Measurements from ENCODE around the gene FOXM1. TPM values are rescaled to one million over a fixed set of nuclear protein-coding genes. Genes with fewer than 3 reads are reported as not detected.
A peak's percentile ranks its signal among the peaks of the same experiment; 100 is the strongest.

Gene FOXM1
- total and polyA plus RNA-seq, 2 of the 13 experiments (the other 11 are each of a cell fraction or from before 2014, with no cell fraction given): 17.1 to 25.9 TPM

DNA sequence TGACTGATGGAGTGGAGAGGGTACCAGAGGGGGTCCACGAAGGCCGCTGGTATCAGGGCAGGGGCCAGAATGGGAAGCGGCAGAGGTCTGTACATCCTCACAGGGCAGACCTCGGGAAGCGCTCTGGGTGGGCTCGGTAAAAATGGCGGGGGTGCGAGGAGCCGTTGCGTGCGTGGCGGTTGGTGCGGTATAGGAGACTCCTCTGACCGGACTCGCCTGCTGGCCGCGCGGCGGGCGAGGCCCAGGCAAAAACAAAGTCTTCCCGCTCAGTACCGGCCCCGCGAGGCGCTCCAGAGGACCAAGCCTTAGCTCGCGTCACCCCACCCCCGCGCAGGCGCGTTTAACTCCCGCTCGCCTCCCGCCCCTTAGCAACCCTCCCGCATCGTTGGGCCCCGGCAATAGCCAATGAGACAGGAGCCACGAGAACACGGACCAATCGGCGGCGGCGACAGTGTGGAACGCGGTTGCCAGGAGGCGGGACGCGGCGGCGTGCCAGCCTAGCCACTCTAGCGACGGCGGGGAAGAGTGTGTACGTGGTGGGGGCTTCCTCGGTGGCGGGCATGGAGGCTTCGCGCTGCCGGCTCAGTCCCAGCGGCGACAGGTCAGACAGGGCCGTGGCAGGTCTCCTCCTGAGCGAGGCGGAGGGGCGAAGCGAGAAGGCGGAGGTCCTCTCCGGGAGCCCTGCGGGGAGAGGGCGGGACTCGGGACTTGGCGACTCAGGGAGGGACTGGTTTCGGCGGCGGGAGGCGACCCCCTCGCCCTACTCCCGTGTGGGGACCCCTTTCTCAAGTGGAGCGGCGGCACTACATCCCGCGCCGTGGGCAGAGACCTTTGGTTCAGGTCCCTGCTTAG lies 13.6 kb upstream of the FOXM1 start, which contains the start of gene TULP3 (continued):
- TF ChIP-seq, protein P1, sequence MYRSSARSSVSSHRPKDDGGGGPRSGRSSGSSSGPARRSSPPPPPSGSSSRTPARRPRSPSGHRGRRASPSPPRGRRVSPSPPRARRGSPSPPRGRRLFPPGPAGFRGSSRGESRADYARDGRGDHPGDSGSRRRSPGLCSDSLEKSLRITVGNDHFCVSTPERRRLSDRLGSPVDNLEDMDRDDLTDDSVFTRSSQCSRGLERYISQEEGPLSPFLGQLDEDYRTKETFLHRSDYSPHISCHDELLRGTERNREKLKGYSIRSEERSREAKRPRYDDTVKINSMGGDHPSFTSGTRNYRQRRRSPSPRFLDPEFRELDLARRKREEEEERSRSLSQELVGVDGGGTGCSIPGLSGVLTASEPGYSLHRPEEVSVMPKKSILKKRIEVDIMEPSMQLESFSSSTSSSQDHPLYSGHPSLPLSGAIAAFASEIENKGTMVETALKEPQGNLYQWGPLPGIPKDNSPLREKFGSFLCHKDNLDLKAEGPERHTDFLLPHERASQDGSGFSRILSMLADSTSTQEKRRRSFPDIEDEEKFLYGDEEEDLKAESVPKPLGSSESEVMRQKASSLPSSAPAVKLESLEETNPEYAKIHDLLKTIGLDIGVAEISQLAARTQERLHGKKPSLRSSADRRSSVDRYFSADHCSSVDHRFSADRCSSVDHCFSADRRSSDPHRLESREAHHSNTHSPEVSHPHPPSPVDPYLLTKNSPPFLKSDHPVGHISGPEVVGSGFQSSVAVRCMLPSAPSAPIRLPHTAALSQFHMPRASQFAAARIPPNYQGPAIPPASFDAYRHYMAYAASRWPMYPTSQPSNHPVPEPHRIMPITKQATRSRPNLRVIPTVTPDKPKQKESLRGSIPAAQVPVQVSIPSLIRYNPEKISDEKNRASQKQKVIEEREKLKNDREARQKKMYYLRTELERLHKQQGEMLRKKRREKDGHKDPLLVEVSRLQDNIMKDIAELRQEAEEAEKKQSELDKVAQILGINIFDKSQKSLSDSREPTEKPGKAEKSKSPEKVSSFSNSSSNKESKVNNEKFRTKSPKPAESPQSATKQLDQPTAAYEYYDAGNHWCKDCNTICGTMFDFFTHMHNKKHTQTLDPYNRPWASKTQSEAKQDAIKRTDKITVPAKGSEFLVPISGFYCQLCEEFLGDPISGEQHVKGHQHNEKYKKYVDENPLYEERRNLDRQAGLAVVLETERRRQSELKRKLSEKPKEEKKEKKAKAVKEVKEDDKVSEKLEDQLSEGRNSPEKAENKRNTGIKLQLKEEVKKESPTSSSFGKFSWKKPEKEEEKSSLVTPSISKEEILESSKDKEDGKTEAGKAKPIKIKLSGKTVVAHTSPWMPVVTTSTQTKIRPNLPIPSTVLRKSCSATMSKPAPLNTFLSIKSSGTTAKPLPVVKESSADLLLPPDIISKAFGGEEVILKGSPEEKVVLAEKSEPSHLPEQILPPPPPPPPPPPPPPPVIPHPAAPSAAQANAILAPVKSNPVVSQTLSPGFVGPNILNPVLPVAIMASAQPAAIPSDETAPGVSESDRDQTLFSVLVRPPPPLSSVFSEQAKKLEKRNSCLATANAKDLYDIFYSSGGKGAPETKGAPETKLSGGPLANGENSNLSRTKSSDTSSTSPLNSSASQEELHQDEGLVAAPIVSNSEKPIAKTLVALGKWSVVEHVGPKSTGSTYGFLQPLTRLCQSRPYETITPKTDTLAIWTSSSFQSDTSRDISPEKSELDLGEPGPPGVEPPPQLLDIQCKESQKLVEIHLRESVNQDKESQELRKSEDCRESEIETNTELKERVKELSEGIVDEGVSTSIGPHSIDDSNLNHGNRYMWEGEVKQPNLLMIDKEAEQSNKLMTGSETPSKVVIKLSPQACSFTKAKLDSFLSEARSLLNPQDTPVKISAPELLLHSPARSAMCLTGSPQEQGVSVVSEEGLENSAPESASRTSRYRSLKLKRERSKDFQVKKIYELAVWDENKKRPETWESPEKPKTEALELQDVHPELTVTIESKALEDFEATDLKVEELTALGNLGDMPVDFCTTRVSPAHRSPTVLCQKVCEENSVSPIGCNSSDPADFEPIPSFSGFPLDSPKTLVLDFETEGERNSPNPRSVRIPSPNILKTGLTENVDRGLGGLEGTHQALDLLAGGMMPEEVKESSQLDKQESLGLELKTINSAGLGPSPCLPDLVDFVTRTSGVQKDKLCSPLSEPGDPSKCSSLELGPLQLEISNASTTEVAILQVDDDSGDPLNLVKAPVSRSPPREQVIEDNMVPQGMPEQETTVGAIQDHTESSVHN (CRISPR knock-in tag; IDR thresholded peaks at IDR 0.05): no peak
- TF ChIP-seq, protein P2, sequence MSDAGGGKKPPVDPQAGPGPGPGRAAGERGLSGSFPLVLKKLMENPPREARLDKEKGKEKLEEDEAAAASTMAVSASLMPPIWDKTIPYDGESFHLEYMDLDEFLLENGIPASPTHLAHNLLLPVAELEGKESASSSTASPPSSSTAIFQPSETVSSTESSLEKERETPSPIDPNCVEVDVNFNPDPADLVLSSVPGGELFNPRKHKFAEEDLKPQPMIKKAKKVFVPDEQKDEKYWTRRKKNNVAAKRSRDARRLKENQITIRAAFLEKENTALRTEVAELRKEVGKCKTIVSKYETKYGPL (CRISPR knock-in tag; IDR thresholded peaks at IDR 0.05): no peak; the same call in 1 of the 2 replicates
- TF ChIP-seq, protein P3, sequence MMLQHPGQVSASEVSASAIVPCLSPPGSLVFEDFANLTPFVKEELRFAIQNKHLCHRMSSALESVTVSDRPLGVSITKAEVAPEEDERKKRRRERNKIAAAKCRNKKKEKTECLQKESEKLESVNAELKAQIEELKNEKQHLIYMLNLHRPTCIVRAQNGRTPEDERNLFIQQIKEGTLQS (CRISPR knock-in tag; IDR thresholded peaks at IDR 0.05): no peak; the same call in 1 of the 2 replicates
- TF ChIP-seq, protein P4, sequence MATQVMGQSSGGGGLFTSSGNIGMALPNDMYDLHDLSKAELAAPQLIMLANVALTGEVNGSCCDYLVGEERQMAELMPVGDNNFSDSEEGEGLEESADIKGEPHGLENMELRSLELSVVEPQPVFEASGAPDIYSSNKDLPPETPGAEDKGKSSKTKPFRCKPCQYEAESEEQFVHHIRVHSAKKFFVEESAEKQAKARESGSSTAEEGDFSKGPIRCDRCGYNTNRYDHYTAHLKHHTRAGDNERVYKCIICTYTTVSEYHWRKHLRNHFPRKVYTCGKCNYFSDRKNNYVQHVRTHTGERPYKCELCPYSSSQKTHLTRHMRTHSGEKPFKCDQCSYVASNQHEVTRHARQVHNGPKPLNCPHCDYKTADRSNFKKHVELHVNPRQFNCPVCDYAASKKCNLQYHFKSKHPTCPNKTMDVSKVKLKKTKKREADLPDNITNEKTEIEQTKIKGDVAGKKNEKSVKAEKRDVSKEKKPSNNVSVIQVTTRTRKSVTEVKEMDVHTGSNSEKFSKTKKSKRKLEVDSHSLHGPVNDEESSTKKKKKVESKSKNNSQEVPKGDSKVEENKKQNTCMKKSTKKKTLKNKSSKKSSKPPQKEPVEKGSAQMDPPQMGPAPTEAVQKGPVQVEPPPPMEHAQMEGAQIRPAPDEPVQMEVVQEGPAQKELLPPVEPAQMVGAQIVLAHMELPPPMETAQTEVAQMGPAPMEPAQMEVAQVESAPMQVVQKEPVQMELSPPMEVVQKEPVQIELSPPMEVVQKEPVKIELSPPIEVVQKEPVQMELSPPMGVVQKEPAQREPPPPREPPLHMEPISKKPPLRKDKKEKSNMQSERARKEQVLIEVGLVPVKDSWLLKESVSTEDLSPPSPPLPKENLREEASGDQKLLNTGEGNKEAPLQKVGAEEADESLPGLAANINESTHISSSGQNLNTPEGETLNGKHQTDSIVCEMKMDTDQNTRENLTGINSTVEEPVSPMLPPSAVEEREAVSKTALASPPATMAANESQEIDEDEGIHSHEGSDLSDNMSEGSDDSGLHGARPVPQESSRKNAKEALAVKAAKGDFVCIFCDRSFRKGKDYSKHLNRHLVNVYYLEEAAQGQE (IDR thresholded peaks at IDR 0.05; ENCODE audit: borderline replicate concordance in 1 of 2, low read depth in 1 of 2, low read length in 2 of 2): no peak
- TF ChIP-seq ZFX (CRISPR knock-in tag; IDR thresholded peaks at IDR 0.05; ENCODE audit: low read depth) (peak; percentile 86), DNMT3B (CRISPR knock-in tag; conservative IDR thresholded peaks at IDR 0.05) (no peak), FOXC1 (CRISPR knock-in tag; IDR thresholded peaks at IDR 0.05; ENCODE audit: borderline replicate concordance) (peak; percentile 98), PCBP2 (optimal IDR thresholded peaks at IDR 0.05; ENCODE audit: low read depth, low read length, poor library complexity, severe bottlenecking) (no peak)
- TF ChIP-seq, protein P5, sequence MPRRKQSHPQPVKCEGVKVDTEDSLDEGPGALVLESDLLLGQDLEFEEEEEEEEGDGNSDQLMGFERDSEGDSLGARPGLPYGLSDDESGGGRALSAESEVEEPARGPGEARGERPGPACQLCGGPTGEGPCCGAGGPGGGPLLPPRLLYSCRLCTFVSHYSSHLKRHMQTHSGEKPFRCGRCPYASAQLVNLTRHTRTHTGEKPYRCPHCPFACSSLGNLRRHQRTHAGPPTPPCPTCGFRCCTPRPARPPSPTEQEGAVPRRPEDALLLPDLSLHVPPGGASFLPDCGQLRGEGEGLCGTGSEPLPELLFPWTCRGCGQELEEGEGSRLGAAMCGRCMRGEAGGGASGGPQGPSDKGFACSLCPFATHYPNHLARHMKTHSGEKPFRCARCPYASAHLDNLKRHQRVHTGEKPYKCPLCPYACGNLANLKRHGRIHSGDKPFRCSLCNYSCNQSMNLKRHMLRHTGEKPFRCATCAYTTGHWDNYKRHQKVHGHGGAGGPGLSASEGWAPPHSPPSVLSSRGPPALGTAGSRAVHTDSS (CRISPR knock-in tag; conservative IDR thresholded peaks at IDR 0.05): no peak
